GM19025 (cell line): ENCODE data around the gene CDK8.
A peak's percentile ranks its signal among the peaks of the same experiment; 100 is the strongest.
"Not testable (repeated sequence)": the region's sequence is repeated elsewhere in the genome, so short reads cannot be mapped to it uniquely, and the experiment has no call there.

ENCODE experiments used
- ATAC-seq: cut with Tn5 transposase; IDR thresholded peaks from one replicate; pipeline ENCODE4 v1.9.1; 2021; ENCODE audit warnings: mild to moderate bottlenecking, low read depth, moderate library complexity; ENCODE audit not compliant: unreplicated experiment

The CDK8 gene

GRCh38 chr13:26252006-26252405 lies 1.9 kb upstream of the CDK8 start:
- ATAC-seq = not testable (repeated sequence)

GRCh38 chr13:26253262-26253786 lies 605 bp upstream of the CDK8 start:
- ATAC-seq = no peak

- peak; percentile 29 for ATAC-seq
Observed at GRCh38 chr13:26254583-26255111, 718 bp downstream of the CDK8 start.

GRCh38 chr13:26255115-26255514 lies 1.2 kb downstream of the CDK8 start:
- ATAC-seq = no peak

- no peak for ATAC-seq
Observed at GRCh38 chr13:26255691-26256277, 1.9 kb downstream of the CDK8 start.

- no peak for ATAC-seq
Observed at GRCh38 chr13:26257049-26257448, 3.1 kb downstream of the CDK8 start.

GRCh38 chr13:26259634-26260033 lies 5.7 kb downstream of the CDK8 start:
- ATAC-seq = no peak

- ATAC-seq = no peak
Observed at GRCh38 chr13:26262156-26262555, 8.2 kb downstream of the CDK8 start.

GRCh38 chr13:26266311-26266710 lies 12.4 kb downstream of the CDK8 start:
- ATAC-seq = no peak

GRCh38 chr13:26270707-26271106 lies 16.8 kb downstream of the CDK8 start:
- no peak for ATAC-seq

GRCh38 chr13:26272621-26273020 lies 18.7 kb downstream of the CDK8 start:
- ATAC-seq = no peak

- no peak for ATAC-seq
Observed at GRCh38 chr13:26280295-26280694, 26.4 kb downstream of the CDK8 start.

GRCh38 chr13:26280822-26281221 lies 26.9 kb downstream of the CDK8 start:
- no peak for ATAC-seq

GRCh38 chr13:26285911-26286310 lies 32.0 kb downstream of the CDK8 start:
- ATAC-seq = not testable (repeated sequence)

GRCh38 chr13:26288838-26289237 lies 34.9 kb downstream of the CDK8 start:
- not testable (repeated sequence) for ATAC-seq

GRCh38 chr13:26295812-26296211 lies 41.9 kb downstream of the CDK8 start:
- ATAC-seq = no peak

GRCh38 chr13:26299168-26299750 lies 45.3 kb downstream of the CDK8 start:
- ATAC-seq = no peak

- ATAC-seq = no peak
Observed at GRCh38 chr13:26300140-26300539, 46.2 kb downstream of the CDK8 start.

GRCh38 chr13:26305676-26306075 lies 51.7 kb downstream of the CDK8 start:
- ATAC-seq = no peak

- ATAC-seq = no peak
Observed at GRCh38 chr13:26307701-26308100, 53.8 kb downstream of the CDK8 start.

- no peak for ATAC-seq
Observed at GRCh38 chr13:26308250-26308649, 54.3 kb downstream of the CDK8 start.

GRCh38 chr13:26308836-26309235 lies 54.9 kb downstream of the CDK8 start:
- ATAC-seq = no peak
